H9 (cell line): ENCODE results near the gene ADAMTS2. TPM values are rescaled to one million over a fixed set of nuclear protein-coding genes. Genes with fewer than 3 reads are reported as not detected.

Experiments
- DNase-seq: peaks from one replicate; pipeline ENCODE4 v3.0.0-alpha.2; 2017
- H2AFZ ChIP-seq: one replicate; pipeline ENCODE4 v1.6.1; 2013; ENCODE audit warnings: mild to moderate bottlenecking, low read length, control low read depth, moderate library complexity
- H2AK5ac ChIP-seq: 2 replicates; pipeline ENCODE4 v1.6.1; 2013; ENCODE audit warnings: low read length, control low read depth, mixed read lengths; ENCODE audit not compliant: insufficient read length
- H2BK120ac ChIP-seq: one replicate; pipeline ENCODE4 v1.6.1; 2013; ENCODE audit warnings: low read depth, mild to moderate bottlenecking, low read length, control low read depth, inconsistent platforms; ENCODE audit not compliant: poor library complexity, severe bottlenecking
- H2BK12ac ChIP-seq: 2 replicates; pipeline ENCODE4 v1.6.1; 2013; ENCODE audit warnings: low read length, control low read depth, mixed read lengths, low read depth; ENCODE audit not compliant: insufficient read length
- H2BK15ac ChIP-seq: 2 replicates; pipeline ENCODE4 v1.6.1; 2013; ENCODE audit warnings: low read depth, low read length, control low read depth
- H2BK20ac ChIP-seq: one replicate; pipeline ENCODE4 v1.6.1; 2013; ENCODE audit warnings: low read depth, mild to moderate bottlenecking, low read length, control low read depth, inconsistent platforms; ENCODE audit not compliant: poor library complexity, severe bottlenecking
- H2BK5ac ChIP-seq: 2 replicates; pipeline ENCODE4 v1.6.1; 2013; ENCODE audit warnings: low read length, control low read depth, mixed read lengths; ENCODE audit not compliant: insufficient read length
- H3K14ac ChIP-seq: 2 replicates; pipeline ENCODE4 v1.6.1; 2013; ENCODE audit warnings: low read length, control low read depth; ENCODE audit not compliant: insufficient read depth
- H3K18ac ChIP-seq: 2 replicates; pipeline ENCODE4 v1.6.1; 2013; ENCODE audit warnings: low read depth, mild to moderate bottlenecking, mixed read lengths, low read length, control low read depth; ENCODE audit not compliant: insufficient read length
- H3K23ac ChIP-seq: 2 replicates; pipeline ENCODE4 v1.6.1; 2013; ENCODE audit warnings: low read length, control low read depth, mixed read lengths, low read depth; ENCODE audit not compliant: insufficient read length
- H3K23me2 ChIP-seq: 2 replicates; pipeline ENCODE4 v1.6.1; 2013; ENCODE audit warnings: low read depth, mild to moderate bottlenecking, mixed read lengths, low read length, control low read depth; ENCODE audit not compliant: insufficient read length, poor library complexity, severe bottlenecking
- H3K27ac ChIP-seq: 2 replicates; pipeline ENCODE4 v1.5.1; 2013; ENCODE audit warnings: low read length, control low read depth, mixed read lengths, low read depth; ENCODE audit not compliant: insufficient read length
- H3K27me3 ChIP-seq: 2 replicates; pipeline ENCODE4 v1.6.1; 2013; ENCODE audit warnings: low read length, control low read depth, inconsistent platforms; ENCODE audit not compliant: insufficient read depth
- H3K4ac ChIP-seq: 2 replicates; pipeline ENCODE4 v1.6.1; 2013; ENCODE audit warnings: low read depth, mild to moderate bottlenecking, control low read depth, inconsistent platforms, low read length, moderate library complexity
- H3K4me1 ChIP-seq: 2 replicates; pipeline ENCODE4 v1.6.1; 2013; ENCODE audit warnings: low read length, control low read depth, inconsistent platforms; ENCODE audit not compliant: insufficient read depth
- H3K4me2 ChIP-seq: 2 replicates; pipeline ENCODE4 v1.6.1; 2013; ENCODE audit warnings: low read length, control low read depth, mixed read lengths; ENCODE audit not compliant: insufficient read length, insufficient read depth
- H3K56ac ChIP-seq: 2 replicates; pipeline ENCODE4 v1.6.1; 2013; ENCODE audit warnings: low read depth, mild to moderate bottlenecking, mixed read lengths, low read length, control low read depth; ENCODE audit not compliant: insufficient read length
- H3K79me1 ChIP-seq: 2 replicates; pipeline ENCODE4 v1.6.1; 2013; ENCODE audit warnings: low read depth, mild to moderate bottlenecking, moderate library complexity, low read length, control low read depth, inconsistent platforms; ENCODE audit not compliant: insufficient read depth, poor library complexity, severe bottlenecking
- H3K79me2 ChIP-seq: 2 replicates; pipeline ENCODE4 v1.6.1; 2013; ENCODE audit warnings: low read length, control low read depth, inconsistent platforms; ENCODE audit not compliant: insufficient read depth
- H3K9ac ChIP-seq: 2 replicates; pipeline ENCODE4 v1.6.1; 2013; ENCODE audit warnings: low read length, control low read depth, mixed read lengths; ENCODE audit not compliant: insufficient read length; ENCODE audit errors: extremely low read depth
- H3K9me3 ChIP-seq: one replicate; pipeline ENCODE4 v1.6.1; 2013; ENCODE audit warnings: low read depth, low read length, inconsistent platforms; ENCODE audit not compliant: control insufficient read depth
- H3T11ph ChIP-seq: one replicate; pipeline ENCODE4 v1.6.1; 2013; ENCODE audit warnings: mild to moderate bottlenecking, low read length, control low read depth, inconsistent platforms
- H4K20me1 ChIP-seq: one replicate; pipeline ENCODE4 v1.6.1; 2013; ENCODE audit not compliant: control insufficient read depth, insufficient read length, insufficient read depth
- H4K5ac ChIP-seq: 2 replicates; pipeline ENCODE4 v1.6.1; 2013; ENCODE audit warnings: low read depth, mild to moderate bottlenecking, mixed read lengths, low read length, control low read depth; ENCODE audit not compliant: insufficient read length
- H4K8ac ChIP-seq: replicated peaks from 2 replicates; pipeline ENCODE4 v1.6.1; 2013; ENCODE audit warnings: low read length, control low read depth, mixed read lengths, low read depth; ENCODE audit not compliant: insufficient read length
- H4K91ac ChIP-seq: 2 replicates; pipeline ENCODE4 v1.6.1; 2013; ENCODE audit warnings: low read depth, mild to moderate bottlenecking, moderate library complexity, mixed read lengths, low read length, control low read depth; ENCODE audit not compliant: insufficient read length
- H3K27ac Mint-ChIP-seq, 3 experiments: 2 replicates in 2 of 3; 3 replicates in 1 of 3; pipeline ENCODE4 v1.8.0; 2020 to 2021; ENCODE audit warnings: mixed read lengths in 3 of 3, mild to moderate bottlenecking in 1 of 3, moderate library complexity in 1 of 3
- H3K27me3 Mint-ChIP-seq: 2 replicates; pipeline ENCODE4 v1.8.0; 2021; ENCODE audit warnings: low read depth, mild to moderate bottlenecking, moderate library complexity, mixed read lengths
- H3K36me3 Mint-ChIP-seq, 3 experiments: 2 replicates in 2 of 3; 3 replicates in 1 of 3; pipeline ENCODE4 v1.8.0; 2020 to 2021; ENCODE audit warnings: low read depth in 3 of 3, mixed read lengths in 3 of 3; ENCODE audit not compliant: insufficient read depth in 1 of 3
- H3K4me1 Mint-ChIP-seq, 2 experiments: 2 replicates each; pipeline ENCODE4 v1.8.0; 2020; ENCODE audit warnings: mixed read lengths in 2 of 2
- H3K4me3 Mint-ChIP-seq, 2 experiments: 2 replicates in 1 of 2; 3 replicates in 1 of 2; pipeline ENCODE4 v1.8.0; 2020 to 2021; ENCODE audit warnings: mild to moderate bottlenecking in 2 of 2, mixed read lengths in 2 of 2, moderate library complexity in 1 of 2
- H3K9me3 Mint-ChIP-seq, 2 experiments: 2 replicates in 1 of 2; 3 replicates in 1 of 2; pipeline ENCODE4 v1.8.0; 2020; ENCODE audit warnings: mild to moderate bottlenecking in 2 of 2, mixed read lengths in 2 of 2, moderate library complexity in 1 of 2
- CTCF ChIP-seq: fragments of 200-600 bp; sonication (generic); conservative IDR thresholded peaks from 3 replicates; pipeline ENCODE4 v1.8.0; 2021; ENCODE audit warnings: antibody characterized with exemption, mild to moderate bottlenecking
- WGBS: extraction: QIAGEN DNeasy Blood & Tissue Kit; methylation state at CpG from one replicate; pipeline ENCODE4 v1.1.7; 2013; ENCODE audit warnings: missing lambda C conversion rate, low lambda C conversion rate, mixed read lengths; ENCODE audit not compliant: insufficient read length; ENCODE audit errors: extremely low coverage; 5-methylcytosine and 5-hydroxymethylcytosine counted together
- total RNA-seq: library from RNA; stranded (reverse); gene quantifications from 2 replicates; pipeline ENCODE4 v1.2.1, GENCODE V29; 2021

The ADAMTS2 gene
- total RNA-seq, 1 experiment from 2014 or later = 5.4 TPM

DNA sequence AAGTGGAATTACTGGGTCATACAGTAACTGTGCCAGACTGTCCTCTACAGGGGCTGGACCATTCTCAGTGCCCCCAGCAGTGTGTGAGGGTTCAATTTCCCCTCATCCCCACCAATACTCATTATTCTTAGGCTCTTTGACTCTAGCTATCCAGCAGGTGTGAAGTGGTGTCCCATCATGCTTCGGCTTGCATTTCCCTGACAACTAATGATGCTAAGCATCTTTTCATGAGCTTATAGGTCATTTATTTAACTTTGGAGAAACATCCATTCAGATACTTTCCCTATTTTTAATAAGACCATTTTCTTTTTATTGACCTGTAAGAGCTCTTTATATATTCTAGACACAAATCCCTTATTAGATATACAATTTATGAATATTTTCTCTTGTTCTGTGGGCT lies 63.6 kb downstream of the ADAMTS2 start:
- no CpG with 5 or more reads among the region's 1 CpG for WGBS
- peaks cover 0 to 9% of the 10 kb centered on the region in 2 experiments; a peak in 2 of 4 replicates for H3K4me1 Mint-ChIP-seq
- TF ChIP-seq CTCF = no peak

More for the DNA sequence above, 63.6 kb downstream of the ADAMTS2 start:
- Histone ChIP-seq H4K91ac (no peak overlapping the region), H3K23me2 (no peaks in the 10 kb centered on the region), H3K14ac (no peak overlapping the region), H3K27me3 (no peaks in the 10 kb centered on the region), H2BK5ac (no peak overlapping the region), H3K9ac (no peak overlapping the region), H3K4me1 (no peaks in the 10 kb centered on the region), H4K8ac (no peak overlapping the region), H2AFZ (no peak overlapping the region), H3K79me1 (no peaks in the 10 kb centered on the region), H2BK120ac (no peak overlapping the region), H3K23ac (no peak overlapping the region), H2BK15ac (no peak overlapping the region), H3K79me2 (no peaks in the 10 kb centered on the region), H2BK12ac (no peak overlapping the region), H4K5ac (no peak overlapping the region), H2AK5ac (no peak overlapping the region), H3K27ac (no peak overlapping the region), H2BK20ac (no peak overlapping the region), H3K4me2 (no peak overlapping the region), H3K18ac (no peak overlapping the region), H3T11ph (no peak overlapping the region), H3K56ac (no peak overlapping the region), H4K20me1 (no peaks in the 10 kb centered on the region), H3K9me3 (no peaks in the 10 kb centered on the region), H3K4ac (no peak overlapping the region)
- no peak for DNase-seq
- Mint-ChIP-seq H3K4me3 (no peak overlapping the region), H3K36me3 (no peaks in the 10 kb centered on the region), H3K9me3 (no peaks in the 10 kb centered on the region), H3K27ac (no peak overlapping the region; a peak in 1 of 7 replicates), H3K27me3 (no peaks in the 10 kb centered on the region; the same call in 1 of the 2 replicates)
